Measurements from ENCODE around the gene TTC23.

Gene TTC23

GRCh38 chr15:99265541-99266070, 16.2 kb upstream of the TTC23 start:
- no peak for DNase-seq

GRCh38 chr15:99264125-99264524, 14.7 kb upstream of the TTC23 start:
- DNase-seq = no peak
- TF ChIP-seq POLR2A (IDR thresholded peaks at IDR 0.05; ENCODE audit: low read length) (no peak), GATA1 (IDR thresholded peaks at IDR 0.05; ENCODE audit: low read depth, low read length) (no peak)

More at GRCh38 chr15:99265541-99266070, 16.2 kb upstream of the TTC23 start:
- TF ChIP-seq GATA1 (IDR thresholded peaks at IDR 0.05; ENCODE audit: low read depth, low read length) (no peak), POLR2A (IDR thresholded peaks at IDR 0.05; ENCODE audit: low read length) (no peak)

- DNase-seq = no peak
- TF ChIP-seq GATA1 (IDR thresholded peaks at IDR 0.05; ENCODE audit: low read depth, low read length) (no peak), POLR2A (IDR thresholded peaks at IDR 0.05; ENCODE audit: low read length) (no peak)
These were observed 7.8 kb upstream of the TTC23 start for GRCh38 chr15:99257107-99257750.

- no peak for DNase-seq
These were observed 4.2 kb upstream of the TTC23 start for GRCh38 chr15:99253381-99254090.

DNA sequence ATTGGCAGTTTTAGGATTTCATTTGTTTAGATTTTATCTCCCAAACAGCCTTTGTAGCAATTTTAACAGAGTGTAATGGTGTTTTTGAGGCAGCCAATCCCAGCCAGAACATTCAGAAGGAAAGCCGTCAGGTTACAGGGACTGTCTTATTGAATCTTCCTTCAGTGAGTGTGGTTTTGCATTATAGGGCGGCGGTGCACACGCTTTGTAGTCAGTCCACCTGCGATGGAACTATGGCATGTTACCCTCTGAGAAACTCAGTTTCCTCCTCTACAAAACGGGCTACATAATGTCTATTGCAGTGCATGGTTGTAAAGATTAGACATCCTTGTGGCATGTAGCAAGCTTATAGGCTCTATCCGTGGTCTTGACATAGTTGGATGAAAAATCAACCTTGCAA, 2.9 kb upstream of the TTC23 start:
- TF ChIP-seq GATA1 (IDR thresholded peaks at IDR 0.05; ENCODE audit: low read depth, low read length) (no peak), POLR2A (IDR thresholded peaks at IDR 0.05; ENCODE audit: low read length) (no peak)
- no peak for DNase-seq

More at GRCh38 chr15:99253381-99254090, 4.2 kb upstream of the TTC23 start:
- TF ChIP-seq POLR2A (IDR thresholded peaks at IDR 0.05; ENCODE audit: low read length) = no peak
- no peak for TF ChIP-seq GATA1 (IDR thresholded peaks at IDR 0.05; ENCODE audit: low read depth, low read length)

DNA sequence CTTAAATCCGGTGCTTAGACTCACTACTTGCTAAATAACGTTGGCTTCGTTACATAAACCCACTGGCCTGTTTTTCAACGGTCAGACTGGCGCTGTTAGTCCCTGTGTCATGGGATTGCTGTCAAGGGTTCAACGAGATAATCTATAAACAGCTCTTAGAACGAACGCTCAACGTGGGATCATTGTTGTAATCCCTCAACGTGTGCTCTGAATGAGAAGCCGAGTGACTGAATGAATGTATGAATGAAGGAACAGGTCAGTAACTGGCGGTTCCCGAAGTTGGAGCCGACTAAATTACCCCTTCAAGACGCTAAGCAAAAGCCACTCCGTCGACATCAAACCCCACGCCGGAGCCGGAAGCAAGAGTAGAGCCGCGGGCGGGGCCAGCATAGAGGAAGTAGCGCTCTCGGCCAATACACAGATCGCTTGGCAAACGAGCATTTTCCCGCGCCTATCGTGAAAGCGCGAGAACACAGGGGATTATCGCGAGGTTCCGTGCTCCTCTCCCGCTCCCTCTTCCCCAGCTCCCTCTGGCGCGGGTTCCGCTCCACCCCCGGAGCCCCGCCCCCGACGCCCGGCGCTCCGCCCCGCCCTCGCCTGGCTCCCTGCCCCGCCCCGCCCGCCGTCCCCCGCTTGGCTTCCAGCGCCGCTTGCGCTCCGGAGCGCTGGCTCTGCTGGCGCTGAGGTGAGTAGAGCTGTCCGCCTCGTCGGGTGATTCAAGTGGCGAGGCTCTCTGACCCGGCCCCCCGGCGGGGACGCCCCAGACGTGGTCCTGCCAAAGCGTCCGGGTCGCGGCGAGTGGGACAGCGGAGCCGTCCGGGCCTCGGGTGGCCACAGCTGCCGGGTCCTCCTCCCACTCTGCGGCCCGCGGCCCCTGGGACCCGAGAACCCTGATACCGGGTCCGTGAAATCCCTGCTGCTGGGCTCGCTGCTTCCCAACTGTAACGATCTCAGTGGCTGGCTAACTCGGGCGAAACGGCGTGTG, 1.8 kb upstream of the TTC23 start, which contains the start of gene LRRC28:
Gene LRRC28, plus strand, starts transcription at position 625 of the 985 bp plus-strand sequence. CDS start 4,477 bp downstream, outside the sequence.
- peak; percentile 98 for DNase-seq
- TF ChIP-seq POLR2A (IDR thresholded peaks at IDR 0.05; ENCODE audit: low read length) = peak; percentile 98
- TF ChIP-seq GATA1 (IDR thresholded peaks at IDR 0.05; ENCODE audit: low read depth, low read length) = no peak

GRCh38 chr15:99250494-99250856, 1.1 kb upstream of the TTC23 start:
- TF ChIP-seq POLR2A (IDR thresholded peaks at IDR 0.05; ENCODE audit: low read length) (no peak), GATA1 (IDR thresholded peaks at IDR 0.05; ENCODE audit: low read depth, low read length) (no peak)
- DNase-seq = no peak

DNA sequence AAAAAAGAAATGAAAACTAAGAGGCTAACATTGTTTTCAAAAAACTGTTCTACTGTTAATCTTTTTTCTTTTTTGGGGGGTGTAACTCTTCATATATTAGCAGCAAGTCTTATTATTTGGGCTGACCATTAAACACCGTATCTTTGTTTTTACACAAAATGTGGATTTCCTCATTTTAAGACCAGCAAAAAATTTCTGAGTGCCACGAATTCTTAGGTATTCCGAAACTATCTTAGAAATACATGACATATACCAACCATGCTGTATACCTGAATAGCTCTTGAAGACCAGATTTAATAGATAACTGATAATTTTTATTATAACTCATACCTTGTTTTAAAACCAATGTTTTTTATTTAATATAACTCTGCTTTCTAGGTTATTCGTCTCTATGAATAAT, 620 bp upstream of the TTC23 start:
- TF ChIP-seq GATA1 (IDR thresholded peaks at IDR 0.05; ENCODE audit: low read depth, low read length) (no peak), POLR2A (IDR thresholded peaks at IDR 0.05; ENCODE audit: low read length) (no peak)
- no peak for DNase-seq

DNA sequence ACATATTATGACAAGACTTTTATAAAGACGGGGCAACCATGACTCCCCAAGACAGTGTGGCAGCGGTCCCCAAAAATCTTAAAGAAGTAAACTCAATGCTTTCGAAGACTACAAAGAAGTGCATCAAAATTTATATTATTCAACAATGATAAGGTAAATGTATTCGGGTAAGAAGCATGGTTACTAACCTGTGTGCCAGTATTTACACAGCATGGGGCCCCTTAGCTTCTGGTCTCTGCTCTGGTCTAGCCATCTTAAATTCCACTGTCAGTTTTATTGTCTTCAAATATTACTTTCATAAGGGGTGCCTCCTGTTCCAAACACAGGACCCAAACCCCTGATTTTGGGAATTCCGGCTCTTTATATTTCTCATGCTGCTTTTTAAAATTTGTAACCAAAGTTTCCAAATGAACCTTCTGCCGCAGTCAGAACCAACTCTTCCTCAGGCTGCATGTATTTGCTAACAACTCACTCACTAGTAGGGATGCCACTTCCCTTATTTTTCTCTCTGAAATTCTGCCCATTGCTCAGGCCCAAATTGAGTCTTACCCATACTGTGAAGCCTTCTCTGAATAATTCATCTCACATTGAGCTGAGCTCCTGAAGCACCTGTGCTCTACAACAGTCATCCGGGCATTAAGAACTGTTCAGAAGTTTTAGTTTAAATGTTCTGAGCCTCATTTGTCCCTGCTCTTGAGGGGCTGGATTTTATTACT, 1.2 kb downstream of the TTC23 start:
- DNase-seq = no peak
- TF ChIP-seq POLR2A (IDR thresholded peaks at IDR 0.05; ENCODE audit: low read length) (no peak), GATA1 (IDR thresholded peaks at IDR 0.05; ENCODE audit: low read depth, low read length) (no peak)

- TF ChIP-seq POLR2A (IDR thresholded peaks at IDR 0.05; ENCODE audit: low read length) = no peak
- TF ChIP-seq GATA1 (IDR thresholded peaks at IDR 0.05; ENCODE audit: low read depth, low read length) = no peak
- no peak for DNase-seq
These were observed 2.3 kb downstream of the TTC23 start for GRCh38 chr15:99247062-99247461.

- no peak for TF ChIP-seq POLR2A (IDR thresholded peaks at IDR 0.05; ENCODE audit: low read length)
- no peak for TF ChIP-seq GATA1 (IDR thresholded peaks at IDR 0.05; ENCODE audit: low read depth, low read length)
- DNase-seq = no peak
These were observed 5.1 kb downstream of the TTC23 start for GRCh38 chr15:99244306-99244705.

GRCh38 chr15:99241752-99242151, 7.6 kb downstream of the TTC23 start:
- DNase-seq = no peak
- no peak for TF ChIP-seq GATA1 (IDR thresholded peaks at IDR 0.05; ENCODE audit: low read depth, low read length)
- TF ChIP-seq POLR2A (IDR thresholded peaks at IDR 0.05; ENCODE audit: low read length) = no peak

Data from erythroblast (primary cell).